Measurements from ENCODE around the gene PPP1CB.

- TF ChIP-seq CTCF (IDR thresholded peaks at IDR 0.05; ENCODE audit: low read depth, low read length, poor library complexity, severe bottlenecking) = no peak
- TF ChIP-seq EZH2phosphoT487 (IDR thresholded peaks at IDR 0.05; ENCODE audit: borderline replicate concordance, low read length) = no peak
These were observed 76.8 kb downstream of the PPP1CB start for GRCh38 chr2:28828382-28828781.

Measured in DOHH2 (cell line).